ENCODE data around the gene HSD11B2. TPM values are rescaled to one million over a fixed set of nuclear protein-coding genes. Genes with fewer than 3 reads are reported as not detected.

HSD11B2 gene
- total and polyA plus RNA-seq, 8 donors: 0.89 to 837 (median 2.9) TPM; not detected in 1

DNA sequence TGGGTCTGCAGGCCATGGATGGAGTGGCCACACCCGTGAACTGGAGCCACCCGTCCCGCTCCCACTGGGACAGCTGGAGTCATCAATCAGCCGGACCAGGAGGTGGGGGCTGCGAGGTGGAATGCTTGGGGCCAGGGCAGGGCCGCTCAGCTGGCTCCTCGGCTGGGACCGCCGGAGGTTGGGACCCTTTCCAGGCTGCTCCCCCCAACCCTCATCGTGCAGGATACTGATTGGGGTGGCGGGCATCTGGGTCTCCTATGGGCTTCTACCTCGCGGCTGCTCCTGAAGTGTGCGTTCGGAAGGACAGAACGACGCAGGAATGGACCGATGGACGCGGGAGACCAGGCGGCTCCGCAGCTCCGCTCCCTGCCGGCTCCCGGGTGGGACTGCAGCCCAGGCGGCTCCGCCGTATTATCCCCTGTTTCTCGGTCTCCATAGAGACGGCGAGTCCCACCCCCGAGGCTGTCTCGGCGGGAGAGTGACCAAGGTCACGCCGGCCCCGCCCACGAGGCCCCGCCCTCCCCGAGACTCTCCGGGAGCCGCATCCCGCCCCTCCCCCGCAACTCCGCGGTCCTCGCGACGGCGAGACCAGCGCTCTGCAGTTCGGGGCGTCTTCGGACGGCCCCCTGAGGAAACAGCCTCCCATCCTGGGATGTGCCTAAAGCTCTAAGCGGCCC lies 37.7 kb upstream of the HSD11B2 start, which contains the start of gene TPPP3:
TSS of gene TPPP3 (minus strand) at position 388 of the 677 bp plus-strand sequence. CDS start 2,387 bp downstream, outside the sequence.
- H3K36me3 ChIP-seq: no peaks in the 10 kb centered on the region
- peak within 1 kb of the TSS; percentile 42 to 71 (median 55) for H3K27ac ChIP-seq
- intact Hi-C loops (cut with DNase I; ENCODE audit: low total_unique reads): no loop called here
- no peaks in the 10 kb centered on the region for H3K9me3 ChIP-seq
- 2 to 5% (median 2%) methylated on average over 32 to 56 of the region's 56 CpGs for WGBS, 5 donors
- peak within 1 kb of the TSS; percentile 33 to 46 (median 40) for H3K4me3 ChIP-seq
- TF ChIP-seq EP300 (IDR thresholded peaks at IDR 0.05): no peak
- peak in 1 of 3 donors; percentile 57 for TF ChIP-seq POLR2AphosphoS5 (IDR thresholded peaks at IDR 0.05)
- TF ChIP-seq, protein P1, sequence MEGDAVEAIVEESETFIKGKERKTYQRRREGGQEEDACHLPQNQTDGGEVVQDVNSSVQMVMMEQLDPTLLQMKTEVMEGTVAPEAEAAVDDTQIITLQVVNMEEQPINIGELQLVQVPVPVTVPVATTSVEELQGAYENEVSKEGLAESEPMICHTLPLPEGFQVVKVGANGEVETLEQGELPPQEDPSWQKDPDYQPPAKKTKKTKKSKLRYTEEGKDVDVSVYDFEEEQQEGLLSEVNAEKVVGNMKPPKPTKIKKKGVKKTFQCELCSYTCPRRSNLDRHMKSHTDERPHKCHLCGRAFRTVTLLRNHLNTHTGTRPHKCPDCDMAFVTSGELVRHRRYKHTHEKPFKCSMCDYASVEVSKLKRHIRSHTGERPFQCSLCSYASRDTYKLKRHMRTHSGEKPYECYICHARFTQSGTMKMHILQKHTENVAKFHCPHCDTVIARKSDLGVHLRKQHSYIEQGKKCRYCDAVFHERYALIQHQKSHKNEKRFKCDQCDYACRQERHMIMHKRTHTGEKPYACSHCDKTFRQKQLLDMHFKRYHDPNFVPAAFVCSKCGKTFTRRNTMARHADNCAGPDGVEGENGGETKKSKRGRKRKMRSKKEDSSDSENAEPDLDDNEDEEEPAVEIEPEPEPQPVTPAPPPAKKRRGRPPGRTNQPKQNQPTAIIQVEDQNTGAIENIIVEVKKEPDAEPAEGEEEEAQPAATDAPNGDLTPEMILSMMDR (IDR thresholded peaks at IDR 0.05): peak in 5 of 7 experiments; percentile 49 to 76 (median 66)
- peaks cover 35 to 84% (median 70%) of the 10 kb centered on the region in 4 donors for H3K4me1 ChIP-seq
- peaks cover 0 to 43% (median 0%) of the 10 kb centered on the region in 3 donors for H3K27me3 ChIP-seq
- DNase-seq: peak; percentile 83 to 96

DNA sequence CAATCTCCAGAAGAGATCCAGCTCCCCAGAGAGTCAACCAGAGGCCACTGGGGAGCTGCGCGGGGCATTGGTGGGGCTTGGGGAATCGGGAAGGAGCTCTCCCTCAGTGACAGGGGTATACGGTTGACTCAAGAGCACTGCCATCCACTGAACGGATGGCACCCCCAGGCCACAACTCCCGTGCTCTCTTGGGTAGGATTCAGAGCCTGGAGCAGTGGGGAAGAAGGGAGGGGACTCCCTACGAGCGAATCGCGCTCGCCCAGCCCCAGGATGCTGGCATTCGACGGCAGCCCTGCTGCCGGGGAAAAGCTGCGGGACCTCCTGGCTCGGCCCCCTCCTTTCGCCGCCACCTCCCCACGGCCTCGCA lies 37.1 kb upstream of the HSD11B2 start:
- Histone ChIP-seq H3K36me3 (no peaks in the 10 kb centered on the region), H3K9me3 (no peaks in the 10 kb centered on the region), H3K27me3 (peaks cover 0 to 43% (median 0%) of the 10 kb centered on the region in 3 donors), H3K4me1 (peaks cover 35 to 84% (median 70%) of the 10 kb centered on the region in 4 donors), H3K4me3 (peak overlapping the region; percentile 33 to 46 (median 40)), H3K27ac (peak overlapping the region; percentile 37 to 71 (median 55))
- WGBS, 5 donors: 23 to 41% (median 28%) methylated on average over 7 to 20 of the region's 20 CpGs
- intact Hi-C loops (cut with DNase I; ENCODE audit: low total_unique reads): no loop called here
- DNase-seq: no peak
- TF ChIP-seq, protein P1 (IDR thresholded peaks at IDR 0.05): no peak
- TF ChIP-seq POLR2AphosphoS5 (IDR thresholded peaks at IDR 0.05): no peak

GRCh38 chr16:67394155-67395104 lies 36.5 kb upstream of the HSD11B2 start:
- peak in 1 of 2 donors; percentile 54 for DNase-seq
- Histone ChIP-seq H3K4me1 (peaks cover 39 to 89% (median 76%) of the 10 kb centered on the region in 4 donors), H3K27ac (peak overlapping the region; percentile 21 to 71 (median 55)), H3K9me3 (no peaks in the 10 kb centered on the region), H3K27me3 (peaks cover 0 to 43% (median 0%) of the 10 kb centered on the region in 3 donors), H3K36me3 (no peaks in the 10 kb centered on the region), H3K4me3 (peak overlapping the region; percentile 33 to 46 (median 40))
- intact Hi-C loops (cut with DNase I; ENCODE audit: low total_unique reads): no loop called here
- 53 to 75% (median 68%) methylated on average over 58 to 88 of the region's 88 CpGs for WGBS, 5 donors
- no peak for TF ChIP-seq POLR2A (IDR thresholded peaks at IDR 0.05)
- no peak for TF ChIP-seq EP300 (IDR thresholded peaks at IDR 0.05)
- TF ChIP-seq, protein P1 (IDR thresholded peaks at IDR 0.05): no peak
- TF ChIP-seq POLR2AphosphoS5 (IDR thresholded peaks at IDR 0.05): no peak

- 76 to 85% (median 78%) methylated on average over 10 of the region's 10 CpGs for whole genome bisulfite sequencing, 5 donors
- Histone ChIP-seq H3K36me3 (no peaks in the 10 kb centered on the region), H3K27me3 (peaks cover 0 to 43% (median 0%) of the 10 kb centered on the region in 3 donors), H3K4me1 (peaks cover 45 to 88% (median 82%) of the 10 kb centered on the region in 4 donors), H3K4me3 (no peak overlapping the region), H3K9me3 (no peaks in the 10 kb centered on the region), H3K27ac (peak overlapping the region in 4 of 5 donors; percentile 15 to 71 (median 42))
- DNase-seq: peak in 1 of 2 donors; percentile 16
- no peak for TF ChIP-seq POLR2AphosphoS5 (IDR thresholded peaks at IDR 0.05)
- TF ChIP-seq POLR2A (IDR thresholded peaks at IDR 0.05): no peak
- TF ChIP-seq, protein P1 (IDR thresholded peaks at IDR 0.05): no peak
- no peak for TF ChIP-seq EP300 (IDR thresholded peaks at IDR 0.05)
- intact Hi-C loops (cut with DNase I; ENCODE audit: low total_unique reads): no loop called here
These were observed 35.8 kb upstream of the HSD11B2 start for GRCh38 chr16:67395105-67395457.
